ENCODE data around the gene DUSP28.

GRCh38 chr2:240573071-240573515, 12.9 kb downstream of the DUSP28 start:
- no peak for TF ChIP-seq POLR2A (IDR thresholded peaks at IDR 0.05; ENCODE audit: low read depth, low read length)
- no peak for TF ChIP-seq POLR2AphosphoS5 (IDR thresholded peaks at IDR 0.05; ENCODE audit: low read depth, low read length)
- TF ChIP-seq TAF1 (IDR thresholded peaks at IDR 0.05; ENCODE audit: low read depth, low read length), result no peak
- TF ChIP-seq PAX5 (IDR thresholded peaks at IDR 0.05; ENCODE audit: insufficient read depth, low read length, severe bottlenecking), result no peak
- no peak for TF ChIP-seq SPI1 (IDR thresholded peaks at IDR 0.05; ENCODE audit: low read depth, low read length)
- no peak for TF ChIP-seq POU2F2 (IDR thresholded peaks at IDR 0.05; ENCODE audit: low read depth, low read length)

All from GM12891 (cell line).